Activated CD4-positive, alpha-beta T cell treated with anti-CD3 and anti-CD28 coated beads for 36 hours (primary cell): ENCODE data around the gene CXCL5. TPM values are rescaled to one million over a fixed set of nuclear protein-coding genes. Genes with fewer than 3 reads are reported as not detected.

ENCODE experiments used
- ATAC-seq: fragments of 200-7000 bp; cut with Tn5 transposase; one replicate; pipeline ENCODE4 v1.10.0; 2021; ENCODE audit warnings: mild to moderate bottlenecking, moderate library complexity
- CTCF ChIA-PET: fragments of 350-600 bp; sonication (Branson Sonifier 250); formaldehyde crosslinking; loops from one replicate; lab custom pipeline; 2021; ENCODE audit warnings: antibody characterized with exemption; lab: Charles Lee
- POLR2A ChIA-PET: fragments of 350-600 bp; sonication (Branson Sonifier 250); formaldehyde crosslinking; loops from one replicate; lab custom pipeline; 2021; ENCODE audit warnings: antibody characterized with exemption, inconsistent platforms; lab: Charles Lee
- DNase-seq: peaks from one replicate; pipeline ENCODE4 v3.0.0-alpha.2; 2020
- H3K27ac Mint-ChIP-seq: one replicate; pipeline ENCODE4 v1.8.0; 2021; ENCODE audit warnings: mixed read lengths
- H3K27me3 Mint-ChIP-seq: one replicate; pipeline ENCODE4 v1.8.0; 2021; ENCODE audit warnings: mixed read lengths
- H3K36me3 Mint-ChIP-seq: one replicate; pipeline ENCODE4 v1.8.0; 2021; ENCODE audit warnings: low read depth, mixed read lengths
- H3K4me1 Mint-ChIP-seq: one replicate; pipeline ENCODE4 v1.8.0; 2021; ENCODE audit warnings: mixed read lengths
- H3K4me3 Mint-ChIP-seq: one replicate; pipeline ENCODE4 v1.8.0; 2021; ENCODE audit warnings: mild to moderate bottlenecking, moderate library complexity, mixed read lengths
- H3K9me3 Mint-ChIP-seq: one replicate; pipeline ENCODE4 v1.8.0; 2021; ENCODE audit warnings: low read depth, mixed read lengths
- intact Hi-C, 2 experiments: fragments of 100-400 bp; cut with DNase I in 1 of 2; cut with micrococcal nuclease in 1 of 2; formaldehyde crosslinking; loops; one replicate each; pipeline versions ENCODE4 v1.14.2 to v1.15.1; 2022 to 2024; cut with DNase I, micrococcal nuclease
- total RNA-seq, 2 experiments: library from RNA; stranded (reverse); gene quantifications; one replicate each; pipeline ENCODE4 v1.2.3, GENCODE V29; 2021

The CXCL5 gene
- total RNA-seq, 2 experiments from 2014 or later, result not detected

DNA sequence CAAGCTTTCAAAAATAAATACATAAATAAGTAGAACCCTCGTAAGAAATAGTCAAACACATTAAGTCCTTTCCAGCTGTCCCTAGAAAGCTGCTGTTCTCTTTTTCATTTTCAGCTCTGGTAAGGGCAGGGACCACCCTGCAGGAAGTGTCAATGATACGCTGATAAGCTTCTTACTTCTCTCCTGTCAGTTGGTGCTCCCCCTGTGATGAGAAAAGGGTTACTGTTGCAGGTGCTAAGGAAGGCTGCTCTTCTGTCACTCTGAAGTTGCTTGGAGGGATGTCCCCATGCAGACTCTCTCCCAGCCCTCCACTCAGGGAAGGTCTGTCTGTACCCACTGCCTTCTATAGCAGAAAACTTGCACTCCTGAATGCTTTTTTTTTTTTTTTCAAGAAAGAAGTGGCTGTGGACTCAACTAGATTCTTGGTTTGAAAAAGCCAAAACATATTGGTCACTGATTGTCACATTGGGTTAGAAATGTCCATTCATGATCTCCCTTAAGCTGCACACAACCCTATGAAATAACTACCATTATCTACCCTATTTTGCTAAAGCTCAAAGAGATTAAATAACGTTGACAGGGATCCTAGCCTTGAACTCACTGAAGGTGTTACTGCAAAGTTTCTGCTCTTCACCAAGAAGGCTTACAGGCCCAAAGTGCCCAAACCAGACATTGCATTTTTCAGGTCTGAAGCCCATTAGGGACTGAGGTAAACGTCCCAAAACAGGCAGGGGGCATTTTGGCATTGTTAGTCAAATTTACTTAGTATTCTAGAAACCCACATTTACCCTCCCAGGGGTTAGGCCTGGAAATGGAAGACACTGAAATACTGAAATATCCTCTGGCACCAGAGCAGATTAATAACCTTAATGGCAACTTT, 38.8 kb upstream of the CXCL5 start:
- intact Hi-C loops, result no loop called here
- POLR2A ChIA-PET, result interaction anchor here (0.7 kb wide), 1 partner anchor 97 kb away, joined by 3 read pairs; no protein-coding TSS in a partner anchor
- Mint-ChIP-seq H3K4me3 (peak overlapping the region; percentile 60), H3K4me1 (peaks cover 5% of the 10 kb centered on the region), H3K27ac (no peak overlapping the region), H3K27me3 (peaks cover 32% of the 10 kb centered on the region), H3K36me3 (no peaks in the 10 kb centered on the region), H3K9me3 (no peaks in the 10 kb centered on the region)
- no peak for ATAC-seq
- CTCF ChIA-PET, result interaction anchor here (0.6 kb wide), 1 partner anchor 82 kb away, joined by 3 read pairs; no protein-coding TSS in a partner anchor
- no peak for DNase-seq

DNA sequence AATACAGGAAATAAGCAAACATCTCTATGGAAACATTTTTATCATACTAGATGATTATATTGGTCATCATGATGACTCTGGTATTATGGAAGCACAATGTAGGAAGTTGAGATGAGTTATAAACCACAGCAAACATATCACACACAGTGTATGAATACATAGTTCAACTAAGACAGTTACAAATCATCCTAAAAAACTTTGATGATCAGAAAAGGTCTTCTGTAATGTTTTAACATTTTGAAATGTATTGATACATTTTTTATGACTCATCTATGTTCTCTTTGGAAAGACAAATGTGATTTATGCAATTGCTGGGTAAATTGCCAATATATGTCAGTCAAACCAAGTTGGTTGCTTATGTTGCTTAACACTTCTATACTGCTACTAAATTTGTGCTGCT, 35.3 kb upstream of the CXCL5 start:
- H3K36me3 Mint-ChIP-seq, result no peaks in the 10 kb centered on the region
- H3K4me1 Mint-ChIP-seq, result peaks cover 3% of the 10 kb centered on the region
- POLR2A ChIA-PET, result no interaction called here
- H3K4me3 Mint-ChIP-seq, result no peak overlapping the region
- CTCF ChIA-PET, result interaction anchor here (0.8 to 1.1 kb wide), 2 partner anchors 23 to 404 kb away, joined by 3 read pairs; no protein-coding TSS in a partner anchor
- intact Hi-C loops, result no loop called here
- no peak overlapping the region for H3K27ac Mint-ChIP-seq
- H3K9me3 Mint-ChIP-seq, result no peaks in the 10 kb centered on the region
- ATAC-seq, result no peak
- peaks cover 21% of the 10 kb centered on the region for H3K27me3 Mint-ChIP-seq
- no peak for DNase-seq

GRCh38 chr4:74032064-74032463, 33.6 kb upstream of the CXCL5 start:
- ATAC-seq (no peak), DNase-seq (no peak)
- Mint-ChIP-seq H3K27me3 (peaks cover 9% of the 10 kb centered on the region), H3K36me3 (no peaks in the 10 kb centered on the region), H3K9me3 (no peaks in the 10 kb centered on the region), H3K4me1 (no peaks in the 10 kb centered on the region), H3K27ac (no peak overlapping the region), H3K4me3 (no peak overlapping the region)
- ChIA-PET CTCF (no interaction called here), POLR2A (no interaction called here)
- intact Hi-C loops, result no loop called here

GRCh38 chr4:74031576-74031975, 33.1 kb upstream of the CXCL5 start:
- no peak for ATAC-seq
- Mint-ChIP-seq H3K9me3 (no peaks in the 10 kb centered on the region), H3K36me3 (no peaks in the 10 kb centered on the region), H3K4me1 (no peaks in the 10 kb centered on the region), H3K27me3 (peaks cover 9% of the 10 kb centered on the region), H3K4me3 (no peak overlapping the region), H3K27ac (no peak overlapping the region)
- POLR2A ChIA-PET, result no interaction called here
- DNase-seq, result no peak
- CTCF ChIA-PET, result interaction anchor here (1.3 kb wide), 1 partner anchor 10 kb away, joined by 3 read pairs; no protein-coding TSS in a partner anchor
- intact Hi-C loops, result no loop called here

GRCh38 chr4:74030285-74030684, 31.8 kb upstream of the CXCL5 start:
- intact Hi-C loops, result no loop called here
- no peak for DNase-seq
- Mint-ChIP-seq H3K9me3 (no peaks in the 10 kb centered on the region), H3K4me1 (no peaks in the 10 kb centered on the region), H3K27me3 (peaks cover 9% of the 10 kb centered on the region), H3K4me3 (no peak overlapping the region), H3K27ac (no peak overlapping the region), H3K36me3 (no peaks in the 10 kb centered on the region)
- ChIA-PET CTCF (interaction anchor here (1.3 kb wide), 1 partner anchor 9 kb away, joined by 3 read pairs; no protein-coding TSS in a partner anchor), POLR2A (no interaction called here)
- ATAC-seq, result no peak

DNA sequence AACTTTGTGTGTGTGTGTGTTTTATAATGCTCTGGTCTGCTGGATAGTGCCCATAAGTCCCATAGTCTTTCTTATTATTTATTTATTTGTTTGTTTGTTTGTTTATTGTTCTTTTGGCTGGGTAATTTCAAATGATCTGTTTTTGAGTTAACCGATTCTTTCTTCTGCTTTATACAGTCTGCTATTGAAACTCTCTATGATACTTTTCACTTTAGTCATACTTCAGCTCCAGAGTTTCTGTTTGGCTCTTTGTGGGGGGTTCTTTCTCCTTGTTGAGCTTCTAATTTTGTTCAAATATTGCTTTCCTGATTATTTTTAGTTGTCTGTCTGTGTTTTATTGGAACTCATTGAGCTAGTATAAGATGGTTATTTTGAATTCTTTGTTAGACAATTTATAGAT, 30.0 kb upstream of the CXCL5 start:
- H3K27ac Mint-ChIP-seq, result no peak overlapping the region
- ATAC-seq (no peak), DNase-seq (no peak)
- no peaks in the 10 kb centered on the region for H3K9me3 Mint-ChIP-seq
- no peaks in the 10 kb centered on the region for H3K4me1 Mint-ChIP-seq
- POLR2A ChIA-PET, result no interaction called here
- intact Hi-C loops, result no loop called here
- no peaks in the 10 kb centered on the region for H3K36me3 Mint-ChIP-seq
- H3K27me3 Mint-ChIP-seq, result peaks cover 9% of the 10 kb centered on the region
- CTCF ChIA-PET, result no interaction called here
- H3K4me3 Mint-ChIP-seq, result no peak overlapping the region

DNA sequence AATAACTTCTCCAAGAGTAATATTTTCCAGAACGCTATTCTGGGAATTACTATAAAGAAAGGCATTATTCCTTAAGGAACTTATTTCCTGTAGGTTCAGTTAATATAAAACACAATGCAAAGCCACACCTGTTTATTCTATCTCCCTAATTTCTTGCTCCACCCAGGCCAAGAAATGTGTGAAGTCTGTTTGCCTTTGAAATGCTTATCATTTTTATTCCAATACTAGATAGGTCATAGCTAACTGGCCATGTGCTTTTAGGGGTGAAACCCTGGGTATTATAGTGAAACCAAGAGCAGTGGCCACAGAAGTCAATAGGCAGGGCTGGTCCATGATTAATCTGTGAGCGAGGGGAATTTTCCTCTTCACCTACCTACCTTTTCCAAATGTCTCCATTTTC, 25.2 kb upstream of the CXCL5 start:
- ATAC-seq (no peak), DNase-seq (no peak)
- Mint-ChIP-seq H3K27me3 (no peaks in the 10 kb centered on the region), H3K4me1 (peaks cover 3% of the 10 kb centered on the region), H3K36me3 (no peaks in the 10 kb centered on the region), H3K9me3 (peaks cover 2% of the 10 kb centered on the region), H3K4me3 (no peak overlapping the region), H3K27ac (no peak overlapping the region)
- intact Hi-C loops, result no loop called here
- ChIA-PET CTCF (no interaction called here), POLR2A (no interaction called here)

DNA sequence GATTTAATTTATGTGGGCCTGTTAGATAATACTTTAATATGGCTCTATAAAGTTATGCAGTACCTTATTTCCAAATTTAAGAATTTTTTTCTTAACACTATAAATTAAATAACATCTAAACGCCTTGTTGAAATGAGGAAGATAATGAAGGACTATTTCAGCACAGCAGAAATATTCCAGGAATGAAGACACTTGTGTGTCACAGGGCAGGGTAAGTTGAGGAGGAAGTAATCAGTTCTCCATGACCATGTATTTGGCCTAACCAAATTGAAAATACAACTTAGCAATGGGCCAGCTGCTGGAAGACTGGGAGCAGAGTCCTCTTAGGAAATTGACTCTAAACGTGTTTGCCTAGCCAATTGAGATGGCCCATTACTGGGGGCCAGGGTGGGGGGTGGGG, 23.1 kb upstream of the CXCL5 start:
- H3K27me3 Mint-ChIP-seq, result no peaks in the 10 kb centered on the region
- H3K4me3 Mint-ChIP-seq, result no peak overlapping the region
- intact Hi-C loops, result no loop called here
- CTCF ChIA-PET, result interaction anchor here (0.7 kb wide), 1 partner anchor 9 kb away, joined by 3 read pairs; no protein-coding TSS in a partner anchor
- ATAC-seq (no peak), DNase-seq (no peak)
- POLR2A ChIA-PET, result no interaction called here
- peaks cover 8% of the 10 kb centered on the region for H3K4me1 Mint-ChIP-seq
- no peak overlapping the region for H3K27ac Mint-ChIP-seq
- peaks cover 2% of the 10 kb centered on the region for H3K9me3 Mint-ChIP-seq
- H3K36me3 Mint-ChIP-seq, result no peaks in the 10 kb centered on the region

DNA sequence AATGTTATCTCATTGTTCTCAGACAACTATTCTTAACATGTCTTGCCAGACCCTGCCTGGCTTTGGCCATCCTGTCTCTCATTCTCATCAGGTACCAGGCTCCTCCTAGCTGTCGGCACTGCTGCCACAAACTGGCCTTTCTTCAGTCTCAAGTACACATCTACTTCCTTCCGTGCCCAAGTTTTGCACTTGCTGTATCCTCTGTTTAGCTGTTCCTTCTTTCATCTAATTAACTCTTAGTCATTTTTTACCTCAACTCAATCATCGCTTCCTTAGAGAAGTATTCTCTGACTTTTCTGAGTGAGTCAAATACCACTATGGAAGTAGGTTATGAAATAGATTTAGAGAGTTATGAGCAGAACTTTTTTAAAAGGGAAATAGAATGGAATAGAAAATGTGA, 20.3 kb upstream of the CXCL5 start:
- ChIA-PET POLR2A (no interaction called here), CTCF (interaction anchor here (1.2 kb wide), 1 partner anchor 20 kb away, joined by 3 read pairs; the partner anchor contains the start of gene CXCL3)
- peaks cover 2% of the 10 kb centered on the region for H3K9me3 Mint-ChIP-seq
- H3K27ac Mint-ChIP-seq, result no peak overlapping the region
- H3K27me3 Mint-ChIP-seq, result no peaks in the 10 kb centered on the region
- peaks cover 20% of the 10 kb centered on the region for H3K4me1 Mint-ChIP-seq
- H3K4me3 Mint-ChIP-seq, result no peak overlapping the region
- DNase-seq (peak; percentile 22), ATAC-seq (peak; percentile 73)
- intact Hi-C loops, result no loop called here
- H3K36me3 Mint-ChIP-seq, result no peaks in the 10 kb centered on the region

DNA sequence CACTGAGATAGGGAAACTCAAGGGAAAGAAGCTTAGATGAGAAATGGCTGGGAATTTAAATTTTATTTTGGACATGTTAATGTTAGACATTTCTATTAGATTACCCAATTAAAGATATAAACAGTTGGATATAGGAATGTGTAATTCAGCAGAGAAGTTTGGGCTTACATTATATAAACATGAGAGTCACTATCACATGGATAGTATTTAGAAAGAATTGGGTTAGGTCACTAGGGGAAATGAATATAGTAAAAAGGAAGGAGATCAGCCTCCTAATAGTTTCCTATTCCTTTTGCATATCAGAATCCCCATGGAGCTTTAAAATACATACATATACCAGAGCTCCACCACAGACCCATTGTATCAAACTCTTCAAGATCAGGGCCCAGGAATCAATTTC, 19.6 kb upstream of the CXCL5 start:
- no peak for ATAC-seq

DNA sequence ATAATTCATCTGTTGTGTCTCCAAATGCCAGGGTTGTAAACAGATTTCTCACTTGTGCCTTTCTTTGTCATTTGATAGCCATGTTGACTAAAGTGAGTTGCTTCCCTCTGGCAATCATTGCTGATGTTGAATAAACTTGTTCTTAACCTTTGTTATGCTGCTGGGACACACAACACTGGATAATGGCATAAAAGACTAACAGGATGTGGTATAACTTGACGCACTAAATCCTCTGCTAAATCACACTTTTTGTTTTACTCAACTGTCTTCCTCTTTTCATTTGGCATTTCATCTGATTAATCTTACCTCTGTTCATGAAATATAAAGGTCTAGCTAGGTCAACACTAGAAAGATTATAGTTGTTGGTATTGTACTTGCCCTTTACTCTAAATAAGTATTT, 17.6 kb upstream of the CXCL5 start:
- POLR2A ChIA-PET, result interaction anchor here (0.6 to 0.7 kb wide), 2 partner anchors 20 to 497 kb away, joined by 3 to 5 read pairs; no protein-coding TSS in a partner anchor
- CTCF ChIA-PET, result interaction anchor here (0.7 to 1.0 kb wide), 3 partner anchors 23 to 118 kb away, joined by 3 read pairs; partner anchors contain the start of gene CXCL3
- Mint-ChIP-seq H3K9me3 (peaks cover 2% of the 10 kb centered on the region), H3K4me3 (no peak overlapping the region), H3K4me1 (peaks cover 20% of the 10 kb centered on the region), H3K27ac (no peak overlapping the region), H3K27me3 (no peaks in the 10 kb centered on the region), H3K36me3 (no peaks in the 10 kb centered on the region)
- DNase-seq, result no peak
- intact Hi-C loops, result no loop called here
- peak; percentile 82 for ATAC-seq

More for the DNA sequence above, 19.6 kb upstream of the CXCL5 start:
- ChIA-PET CTCF (interaction anchor here (1.2 kb wide), 1 partner anchor 21 kb away, joined by 3 read pairs; the partner anchor contains the start of gene CXCL3), POLR2A (no interaction called here)
- H3K27me3 Mint-ChIP-seq, result no peaks in the 10 kb centered on the region
- no peak overlapping the region for H3K4me3 Mint-ChIP-seq
- H3K36me3 Mint-ChIP-seq, result no peaks in the 10 kb centered on the region
- H3K27ac Mint-ChIP-seq, result no peak overlapping the region
- H3K9me3 Mint-ChIP-seq, result peaks cover 2% of the 10 kb centered on the region
- H3K4me1 Mint-ChIP-seq, result peaks cover 20% of the 10 kb centered on the region
- intact Hi-C loops, result no loop called here
- DNase-seq, result no peak
